Amniotic epithelial cell (primary cell): ENCODE measurements around the gene ZBTB17.
"Not testable (repeated sequence)": the region's sequence is repeated elsewhere in the genome, so short reads cannot be mapped to it uniquely, and the experiment has no call there.

Experiments
- DNase-seq: peaks from one replicate; pipeline ENCODE4 v3.0.0-alpha.2; 2010; ENCODE audit warnings: low read depth

Gene ZBTB17

DNA sequence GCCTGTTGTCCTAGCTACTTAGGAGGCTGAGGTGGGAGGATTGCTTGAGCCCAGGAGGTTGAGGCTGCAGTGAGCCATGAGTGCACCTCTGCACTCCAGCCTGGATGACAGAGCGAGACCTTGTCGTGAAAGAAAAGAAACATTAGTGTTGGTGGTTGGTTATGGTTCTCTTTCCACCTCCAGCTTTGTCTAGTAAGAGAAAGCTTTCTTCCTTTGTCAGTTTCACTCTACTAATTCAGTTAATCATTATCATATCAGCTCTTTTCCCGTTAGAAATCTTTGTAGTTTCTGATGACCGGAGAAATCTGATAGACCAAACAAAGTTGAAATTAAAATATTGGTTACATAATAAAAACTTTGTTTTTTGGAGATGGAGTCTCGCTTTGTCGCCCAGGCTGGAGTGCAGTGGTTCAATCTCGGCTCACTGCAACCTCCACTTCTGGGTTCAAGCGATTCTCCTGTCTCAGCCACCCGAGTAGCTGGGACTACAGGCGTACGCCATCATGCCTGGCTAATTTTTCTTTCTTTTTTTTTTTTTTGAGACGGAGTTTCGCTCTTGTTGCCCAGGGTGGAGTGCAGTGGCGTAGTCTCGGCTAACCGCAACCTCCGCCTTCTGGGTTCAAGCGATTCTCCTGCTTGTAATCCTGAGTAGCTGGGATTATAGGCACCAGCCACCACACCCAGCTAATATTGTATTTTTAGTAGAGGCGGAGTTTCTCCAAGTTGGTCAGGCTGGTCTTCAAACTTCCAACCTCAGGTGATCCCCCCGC is 78.9 kb downstream of the ZBTB17 start:
- DNase-seq = not testable (repeated sequence)

GRCh38 chr1:15895233-15895632 is 80.7 kb downstream of the ZBTB17 start:
- DNase-seq = no peak

GRCh38 chr1:15892857-15893599 is 82.9 kb downstream of the ZBTB17 start:
- peak; percentile 62 for DNase-seq
